Neural cell (in vitro differentiated cells): ENCODE results near the gene DPH1.
A peak's percentile ranks its signal among the peaks of the same experiment; 100 is the strongest.

Experiments used
- CTCF ChIP-seq: fragments of 450-650 bp; IDR thresholded peaks from 2 replicates; pipeline ENCODE4 v1.5.1; 2014; ENCODE audit warnings: antibody characterized with exemption, mild to moderate bottlenecking, moderate library complexity; ENCODE audit not compliant: poor library complexity, severe bottlenecking
- EP300 ChIP-seq: fragments of 450-650 bp; conservative IDR thresholded peaks from 2 replicates; pipeline ENCODE4 v1.6.1; 2014; ENCODE audit warnings: antibody characterized with exemption, mild to moderate bottlenecking, moderate library complexity; ENCODE audit not compliant: poor library complexity, severe bottlenecking
- EZH2 ChIP-seq: fragments of 200-600, 300-800 bp; shearing (Covaris generic), sonication (generic); IDR thresholded peaks from 2 replicates; pipeline ENCODE4 v1.6.1; 2014; ENCODE audit warnings: antibody characterized with exemption, low read length, borderline replicate concordance, mild to moderate bottlenecking; ENCODE audit not compliant: insufficient read depth, poor library complexity, severe bottlenecking
- MXI1 ChIP-seq: fragments of 450-650 bp; conservative IDR thresholded peaks from 2 replicates; pipeline ENCODE4 v1.6.1; 2014; ENCODE audit warnings: antibody characterized with exemption, mild to moderate bottlenecking; ENCODE audit not compliant: poor library complexity, severe bottlenecking
- RAD21 ChIP-seq: fragments of 450-650 bp; conservative IDR thresholded peaks from 2 replicates; pipeline ENCODE4 v1.6.1; 2014; ENCODE audit warnings: antibody characterized with exemption, mild to moderate bottlenecking, moderate library complexity
- REST ChIP-seq: IDR thresholded peaks from 2 replicates; pipeline ENCODE4 v1.6.1; 2012; ENCODE audit warnings: borderline replicate concordance
- SMC3 ChIP-seq: fragments of 450-650 bp; conservative IDR thresholded peaks from 2 replicates; pipeline ENCODE4 v1.6.1; 2014; ENCODE audit warnings: antibody characterized with exemption, mild to moderate bottlenecking, moderate library complexity; ENCODE audit not compliant: poor library complexity
- TAF1 ChIP-seq: IDR thresholded peaks from 2 replicates; pipeline ENCODE4 v1.6.1; 2012; ENCODE audit warnings: low read depth

- no peak for TF ChIP-seq EZH2
- TF ChIP-seq EP300 = peak; percentile 8
- no peak for TF ChIP-seq CTCF
- no peak for TF ChIP-seq SMC3
- peak; percentile 37 for TF ChIP-seq REST
- no peak for TF ChIP-seq MXI1
- TF ChIP-seq RAD21 = no peak
- no peak for TF ChIP-seq TAF1
Measured at GRCh38 chr17:1999557-2000251, 30.2 kb upstream of the DPH1 start.
